ENCODE data around the gene FMN2.

Gene FMN2

GRCh38 chr1:240099329-240099728, 7.6 kb downstream of the FMN2 start:
- no peak for FAIRE-seq

GRCh38 chr1:240099748-240100147, 8.1 kb downstream of the FMN2 start:
- no peak for FAIRE-seq

- no peak for FAIRE-seq
Observed at GRCh38 chr1:240100371-240100934, 8.8 kb downstream of the FMN2 start.

GRCh38 chr1:240101306-240101705, 9.6 kb downstream of the FMN2 start:
- FAIRE-seq, result no peak

DNA sequence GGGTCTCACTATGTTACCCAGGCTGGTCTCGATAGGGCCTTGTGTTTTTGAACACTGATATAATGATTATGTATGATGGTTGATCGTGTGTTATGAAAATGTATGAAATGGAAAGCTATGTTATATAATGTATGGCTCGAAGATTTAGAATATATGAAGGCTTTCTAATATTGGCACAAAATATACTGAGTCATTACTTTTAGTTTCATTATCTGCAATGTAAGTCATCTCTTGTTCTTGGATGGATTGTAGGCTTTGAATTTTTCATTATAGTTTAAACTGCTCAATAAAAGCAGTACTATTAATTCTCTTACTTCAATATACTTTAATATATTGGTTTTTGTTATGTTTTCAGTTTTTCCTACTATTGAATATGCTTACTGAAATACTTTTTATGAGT, 10.1 kb downstream of the FMN2 start:
- no peak for FAIRE-seq

DNA sequence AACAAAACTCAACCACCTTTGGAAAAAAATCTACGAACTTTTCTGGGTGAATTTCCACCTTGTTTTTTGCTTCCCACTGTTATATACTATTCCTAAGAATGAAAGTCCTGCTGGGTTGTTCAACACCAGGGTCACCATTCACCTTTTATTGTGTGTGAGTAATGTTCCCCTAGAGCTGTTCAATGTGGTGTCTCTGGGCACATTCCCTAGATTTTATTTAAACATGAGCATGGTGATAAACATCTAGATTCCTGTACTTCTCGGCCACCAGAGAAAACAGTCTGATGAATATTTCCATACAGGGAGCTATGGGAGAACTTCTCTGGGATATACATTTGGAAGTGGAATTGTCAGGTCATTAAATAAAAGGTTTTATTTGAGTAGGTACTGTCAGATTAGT, 13.0 kb downstream of the FMN2 start:
- FAIRE-seq, result no peak

GRCh38 chr1:240107058-240107684, 15.5 kb downstream of the FMN2 start:
- FAIRE-seq, result no peak

DNA sequence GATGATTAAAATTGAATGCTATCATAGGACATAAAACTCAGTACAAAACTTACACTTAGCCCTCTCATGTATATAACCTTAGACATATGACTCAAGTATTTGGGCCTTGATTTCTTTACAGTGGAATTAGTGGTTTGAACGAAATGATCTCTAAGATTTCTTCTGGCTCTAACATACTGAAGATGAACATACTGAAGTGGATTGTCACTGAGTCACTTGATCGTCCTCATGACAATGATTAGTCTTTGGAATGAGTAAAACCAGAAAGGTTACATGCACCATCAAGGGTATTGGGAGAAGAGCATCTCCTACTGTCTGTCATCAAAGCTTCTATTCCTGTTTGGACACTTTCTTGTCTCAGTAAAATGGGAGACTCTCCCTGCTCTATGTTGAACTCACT, 17.4 kb downstream of the FMN2 start:
- FAIRE-seq, result no peak

DNA sequence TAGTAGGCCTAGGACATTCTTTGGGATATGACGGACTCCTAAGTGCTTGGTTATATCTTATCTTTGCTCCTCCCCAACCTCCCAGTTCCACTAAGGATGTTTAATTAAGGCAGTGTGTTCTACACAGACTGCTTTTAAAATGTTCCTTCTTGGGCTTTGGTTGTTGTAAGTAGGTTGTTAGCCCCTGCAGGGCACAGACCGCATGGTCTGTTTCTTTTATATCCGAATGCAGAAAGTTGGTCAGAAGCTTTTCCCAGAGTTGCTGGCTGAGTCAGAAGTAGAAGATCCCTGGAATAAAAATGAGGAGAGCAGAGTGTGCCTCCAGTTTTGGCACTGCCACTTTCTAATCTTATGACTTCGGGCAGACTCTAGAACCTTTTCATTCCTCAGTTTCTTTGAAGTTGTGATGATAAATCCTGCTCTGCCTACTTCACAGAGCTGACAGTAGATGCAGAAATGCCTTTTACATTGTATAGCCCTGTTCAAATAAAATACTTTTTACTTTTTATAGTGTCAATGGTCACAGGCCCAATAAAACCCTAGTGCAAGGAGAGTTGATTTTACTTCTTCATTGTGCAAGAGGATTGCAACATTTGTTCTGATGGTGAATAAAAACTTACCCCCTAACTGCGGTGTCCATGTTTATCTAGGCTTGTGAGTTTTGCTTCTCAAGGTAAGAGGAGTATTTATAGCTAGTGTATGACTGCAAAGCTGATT, 18.4 kb downstream of the FMN2 start:
- no peak for FAIRE-seq

DNA sequence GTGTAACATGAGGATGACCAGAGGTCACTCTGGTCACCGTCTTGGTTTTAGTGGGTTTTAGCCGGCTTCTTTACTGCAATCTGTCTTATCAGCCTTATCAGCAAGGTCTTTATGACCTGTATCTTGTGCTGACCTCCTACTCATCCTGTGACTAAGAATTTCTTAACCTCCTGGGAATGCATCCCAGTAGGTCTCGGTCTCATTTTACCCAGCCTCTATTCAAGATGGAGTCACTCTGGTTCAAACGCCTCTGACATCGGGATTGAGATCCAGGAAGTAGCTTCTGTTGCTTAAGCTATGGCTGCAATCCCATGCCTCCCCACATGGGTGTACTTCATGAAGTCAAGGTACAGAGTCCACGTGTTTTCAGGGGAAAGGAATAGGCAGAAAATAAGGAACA, 19.9 kb downstream of the FMN2 start:
- FAIRE-seq, result no peak

GRCh38 chr1:240114222-240114621, 22.5 kb downstream of the FMN2 start:
- FAIRE-seq, result no peak

DNA sequence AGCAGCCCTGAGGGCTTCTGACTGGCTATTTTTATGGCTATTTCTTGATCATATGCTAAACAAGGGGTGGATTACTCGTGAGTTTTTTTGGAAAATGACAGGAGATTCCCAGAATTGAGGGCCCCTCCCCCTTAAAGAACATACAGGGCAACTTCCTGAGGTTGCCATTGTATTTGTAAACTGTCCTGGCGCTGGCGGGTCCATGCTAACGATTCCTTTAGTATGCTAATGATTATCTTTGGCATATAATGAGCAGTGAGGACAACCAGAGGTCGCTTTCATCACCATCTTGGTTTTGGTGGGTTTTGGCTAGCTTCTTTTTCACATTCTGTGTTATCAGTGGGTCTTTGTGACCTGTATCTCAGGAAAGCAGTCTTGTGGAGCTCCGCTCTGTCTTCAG, 24.1 kb downstream of the FMN2 start:
- no peak for FAIRE-seq

DNA sequence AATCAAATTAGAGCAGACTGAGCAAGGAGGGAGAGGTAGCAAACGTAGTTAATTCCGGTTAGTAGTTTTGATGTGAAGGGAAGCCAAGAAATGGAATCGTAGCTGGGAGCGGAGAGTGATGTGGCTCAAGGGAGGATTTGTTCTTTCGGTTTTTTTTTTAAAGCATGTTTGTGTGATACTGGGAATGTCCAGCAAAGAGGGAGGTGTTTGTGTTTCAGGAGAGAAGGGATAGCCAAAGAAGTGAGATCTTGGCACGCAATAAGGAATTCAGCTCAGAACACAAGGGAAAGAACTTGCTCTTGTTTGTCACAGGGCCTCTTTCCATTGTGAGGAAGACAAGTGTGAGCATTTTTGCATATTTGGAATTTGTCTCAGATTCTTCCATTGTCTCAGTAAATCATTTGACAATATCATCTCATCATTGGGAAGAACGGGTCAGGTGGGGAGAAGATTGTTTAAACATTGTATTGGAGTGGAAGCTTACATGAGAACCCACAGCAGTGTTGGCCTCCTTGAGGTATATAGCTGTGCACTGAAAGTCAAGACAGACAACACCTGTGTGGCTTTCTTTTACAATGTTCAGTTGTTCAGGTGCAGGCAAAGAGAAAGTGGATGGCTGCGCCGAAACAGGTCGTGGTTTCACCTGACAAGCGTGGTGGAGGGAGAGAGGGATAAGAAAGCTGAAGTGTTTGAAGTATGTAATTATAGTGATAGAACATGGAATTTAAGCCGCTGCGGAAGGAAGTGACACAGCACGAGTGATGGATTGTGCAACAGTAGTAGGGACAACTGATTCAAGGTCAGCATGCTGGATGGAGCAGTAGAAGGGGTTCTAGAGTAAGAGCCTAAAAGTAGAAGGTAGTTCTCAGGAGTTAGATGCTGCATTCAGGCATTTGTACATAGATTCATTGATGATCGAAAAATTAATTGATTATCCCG, 25.4 kb downstream of the FMN2 start:
- FAIRE-seq, result no peak

DNA sequence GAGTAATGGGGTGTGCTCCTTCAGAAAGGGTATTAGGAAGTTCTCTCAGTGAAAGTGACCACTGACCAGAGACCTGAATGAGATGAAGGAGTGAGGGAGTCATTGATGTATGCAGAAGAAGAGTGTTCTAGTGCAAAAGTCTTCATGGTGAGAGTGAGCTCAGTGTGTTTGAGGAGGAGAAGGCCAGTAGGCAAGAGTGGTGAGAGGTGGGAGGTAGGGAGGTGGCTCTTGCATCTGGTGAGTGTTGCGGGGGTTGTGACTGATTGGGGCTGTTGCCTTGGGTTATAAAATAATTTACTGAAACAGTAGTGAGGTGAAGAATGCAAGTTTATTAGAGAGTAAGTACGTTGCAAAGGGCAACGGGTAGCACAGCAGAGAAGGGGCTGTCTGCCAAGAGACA, 26.2 kb downstream of the FMN2 start:
- FAIRE-seq, result no peak

DNA sequence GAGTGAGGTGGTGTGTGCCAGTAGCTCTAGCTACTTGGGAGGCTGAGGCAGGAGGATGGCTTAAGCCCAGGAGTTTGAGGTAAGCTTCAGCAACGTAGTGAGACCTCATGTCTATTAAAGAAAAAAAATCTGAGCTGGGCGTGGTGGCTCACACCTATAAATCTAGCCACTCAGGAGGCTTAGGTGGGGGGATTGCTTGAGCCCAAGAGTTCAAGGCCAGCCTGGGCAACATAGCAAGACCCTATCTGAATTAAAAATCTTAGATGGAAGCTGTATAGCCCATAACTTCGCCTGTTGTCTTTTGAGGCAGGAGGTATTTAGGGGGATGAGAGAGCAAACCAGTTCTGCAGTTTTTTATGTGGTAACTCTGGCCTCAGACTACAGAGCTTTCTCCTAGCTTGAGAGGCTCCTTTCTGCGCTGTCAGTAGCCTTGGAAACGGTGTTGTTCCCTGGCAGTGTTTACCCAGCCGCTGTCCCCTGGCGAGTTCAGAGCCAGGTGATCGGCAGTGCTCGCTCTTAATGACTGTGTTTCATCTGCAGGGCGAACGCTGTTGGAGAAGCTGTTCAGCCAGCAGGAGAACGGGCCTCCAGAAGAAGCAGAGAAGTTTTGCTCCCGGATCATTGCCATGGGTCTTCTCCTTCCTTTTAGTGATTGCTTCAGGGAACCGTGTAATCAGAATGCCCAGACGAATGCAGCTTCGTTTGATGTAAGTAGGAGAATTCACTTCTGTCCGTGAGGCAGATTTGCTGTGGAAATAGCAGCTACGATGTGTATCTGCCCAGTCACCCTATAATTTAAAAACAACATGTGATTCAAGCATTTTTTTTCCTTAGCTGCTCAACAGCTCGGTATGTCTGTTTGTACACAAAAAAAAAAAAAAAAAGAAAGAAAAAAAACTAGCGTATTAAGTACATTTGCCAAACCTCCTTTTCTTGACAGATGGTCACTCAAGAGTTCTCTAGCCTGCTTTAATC, 31.2 kb downstream of the FMN2 start:
- FAIRE-seq, result no peak

- FAIRE-seq, result no peak
Observed at GRCh38 chr1:240126821-240127220, 35.1 kb downstream of the FMN2 start.

DNA sequence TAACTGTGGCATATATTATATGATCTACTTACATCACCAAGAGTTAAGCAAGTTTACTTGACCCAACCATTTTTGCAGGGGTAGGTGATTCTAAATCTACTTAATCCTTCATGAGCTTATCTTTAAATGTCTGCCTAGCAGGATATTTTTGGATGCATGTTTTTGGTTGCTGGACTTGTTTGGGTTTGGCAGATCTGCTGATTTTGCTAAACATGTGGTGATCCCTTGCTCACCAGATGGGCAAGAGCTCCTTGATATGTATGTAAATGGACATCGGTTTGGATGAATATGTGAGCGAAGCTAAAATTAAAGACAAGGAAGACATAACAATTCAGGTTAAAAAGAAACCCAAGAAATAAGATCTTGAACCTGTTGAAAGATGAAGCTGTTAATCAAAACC, 36.7 kb downstream of the FMN2 start:
- FAIRE-seq, result no peak

GRCh38 chr1:240134113-240134512, 42.4 kb downstream of the FMN2 start:
- FAIRE-seq, result no peak

DNA sequence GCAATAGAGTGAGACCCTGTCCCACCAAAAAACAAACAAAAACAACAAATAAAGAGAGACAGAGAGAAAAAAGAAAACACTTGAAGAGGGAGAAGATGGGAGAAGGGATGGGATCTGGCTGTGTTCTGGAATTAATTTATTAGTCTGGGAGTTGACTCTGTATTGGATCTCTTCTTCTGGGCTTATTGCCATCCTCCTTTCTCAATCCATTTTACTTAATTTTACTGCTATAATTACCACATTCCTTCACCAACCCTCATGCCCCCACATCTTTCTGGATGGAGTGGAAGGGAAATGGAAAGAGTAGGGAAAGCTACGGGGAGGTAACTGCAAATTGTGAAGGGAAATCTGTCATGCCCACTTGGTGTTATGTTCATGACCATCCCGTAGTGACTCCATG, 42.9 kb downstream of the FMN2 start:
- no peak for FAIRE-seq

- no peak for FAIRE-seq
Observed at GRCh38 chr1:240136402-240136801, 44.7 kb downstream of the FMN2 start.

DNA sequence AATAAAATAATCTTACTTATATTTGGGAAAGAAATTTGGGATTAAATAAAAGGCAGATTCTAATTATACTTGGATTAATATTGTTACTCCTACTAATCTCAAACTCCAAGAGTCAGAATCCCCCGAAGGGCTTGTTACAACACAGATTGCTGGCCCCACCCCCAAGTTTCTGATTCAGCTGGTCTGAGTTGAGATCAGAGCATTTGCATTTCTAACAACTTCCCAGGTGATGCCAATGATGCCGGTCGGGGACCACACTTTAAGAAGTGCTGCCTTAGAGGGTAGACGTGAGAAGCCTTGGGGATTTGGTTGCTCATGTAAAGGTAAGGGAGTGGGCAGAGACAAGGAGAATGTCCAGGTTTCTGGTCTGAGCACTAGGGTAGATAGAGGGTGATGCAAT, 47.2 kb downstream of the FMN2 start:
- no peak for FAIRE-seq

- FAIRE-seq, result no peak
Observed at GRCh38 chr1:240139511-240139910, 47.8 kb downstream of the FMN2 start.
